Endothelial cell of umbilical vein (primary cell): ENCODE measurements around the gene MRPL17. TPM values are rescaled to one million over a fixed set of nuclear protein-coding genes. Genes with fewer than 3 reads are reported as not detected.

ENCODE experiments used
- BruUV-seq: library from RNA; stranded (reverse); fragments of 400-500 nt; replicated peaks from 2 replicates; lab custom pipeline; 2021; lab: Mats Ljungman, UMichigan
- CTCF ChIA-PET: fragments of 300-600, 350-600 bp; sonication (Branson Sonifier 250); formaldehyde crosslinking; loops from one replicate; lab custom pipeline; 2021; ENCODE audit warnings: antibody characterized with exemption, inconsistent platforms; lab: Charles Lee
- POLR2A ChIA-PET: fragments of 300-600, 350-600 bp; sonication (Branson Sonifier 250); formaldehyde crosslinking; loops from one replicate; lab custom pipeline; 2021; ENCODE audit warnings: antibody characterized with exemption, inconsistent platforms; lab: Charles Lee
- DNase-seq: peaks from one replicate; pipeline ENCODE4 v3.0.0-alpha.2; 2011; ENCODE audit warnings: low read depth, low spot score
- FAIRE-seq: peaks from 2 replicates; lab custom pipeline; 2011; peaks lifted over from hg19 to GRCh38; lab: Jason Lieb, UNC
- H2AFZ ChIP-seq: 2 replicates; pipeline ENCODE4 v1.6.0; 2012; ENCODE audit warnings: low read depth, low read length, control low read depth, inconsistent platforms
- H3K27ac ChIP-seq: 2 replicates; pipeline ENCODE4 v1.5.1; 2011; ENCODE audit warnings: low read depth, mild to moderate bottlenecking, control low read depth, low read length, moderate library complexity; ENCODE audit not compliant: insufficient read depth
- H3K27me3 ChIP-seq, 2 experiments: 2 replicates each; pipeline versions ENCODE4 v1.6.0 to v1.6.1; 2011; ENCODE audit warnings: low read length in 2 of 2, mixed read lengths in 1 of 2; ENCODE audit not compliant: control insufficient read depth in 2 of 2, insufficient read depth in 2 of 2
- H3K36me3 ChIP-seq, 2 experiments: 2 replicates in 1 of 2; 3 replicates in 1 of 2; pipeline ENCODE4 v1.5.1; 2011; ENCODE audit warnings: low read length in 2 of 2, mild to moderate bottlenecking in 1 of 2, moderate library complexity in 1 of 2; ENCODE audit not compliant: control insufficient read depth in 2 of 2, insufficient read depth in 2 of 2; ENCODE audit errors: extremely low read depth in 1 of 2
- H3K4me1 ChIP-seq: 3 replicates; pipeline ENCODE4 v1.5.1; 2011; ENCODE audit warnings: mild to moderate bottlenecking, low read length; ENCODE audit not compliant: control insufficient read depth, insufficient read depth; ENCODE audit errors: extremely low read depth
- H3K4me2 ChIP-seq: 2 replicates; pipeline ENCODE4 v1.6.1; 2011; ENCODE audit warnings: low read length, control low read depth, mixed read lengths; ENCODE audit not compliant: insufficient read depth
- H3K4me3 ChIP-seq, 3 experiments: fragments of 200-600 bp in 1 of 3; sonication (generic), shearing (Covaris generic) in 1 of 3; replicated peaks in 1 of 3; 2 replicates each; pipeline ENCODE4 v1.5.1; 2011 to 2016; ENCODE audit warnings: control low read depth in 3 of 3, low read length in 3 of 3, mild to moderate bottlenecking in 2 of 3, inconsistent platforms in 1 of 3, low read depth in 1 of 3, moderate library complexity in 1 of 3; ENCODE audit not compliant: insufficient read depth in 1 of 3
- H3K79me2 ChIP-seq: 2 replicates; pipeline ENCODE4 v1.6.0; 2012; ENCODE audit warnings: low read length, inconsistent platforms; ENCODE audit not compliant: control insufficient read depth, insufficient read depth
- H3K9ac ChIP-seq: replicated peaks from 2 replicates; pipeline ENCODE3; 2011; ENCODE audit warnings: low read length, control low read depth; ENCODE audit not compliant: insufficient read depth; ENCODE audit errors: extremely low read depth
- H3K9me1 ChIP-seq: replicated peaks from 3 replicates; pipeline ENCODE4 v1.6.0; 2011; ENCODE audit warnings: mild to moderate bottlenecking, low read length; ENCODE audit not compliant: control insufficient read depth, insufficient read depth; ENCODE audit errors: extremely low read depth
- H3K9me3 ChIP-seq: replicated peaks from 2 replicates; pipeline ENCODE4 v1.5.1; 2012; ENCODE audit warnings: low read length, inconsistent platforms; ENCODE audit not compliant: control insufficient read depth, insufficient read depth
- H4K20me1 ChIP-seq: replicated peaks from 2 replicates; pipeline ENCODE3; 2011; ENCODE audit warnings: mild to moderate bottlenecking, low read length; ENCODE audit not compliant: control insufficient read depth, insufficient read depth; ENCODE audit errors: extremely low read depth
- CTCF ChIP-seq, 2 donors: IDR thresholded peaks; 1 replicate in 1 of 2; 2 replicates in 1 of 2; pipeline ENCODE4 v1.5.1; 2011; ENCODE audit warnings: low read length in 2 of 2, mild to moderate bottlenecking in 2 of 2, moderate library complexity in 2 of 2, control low read depth in 1 of 2, inconsistent platforms in 1 of 2, low read depth in 1 of 2; ENCODE audit not compliant: insufficient read depth in 1 of 2; ENCODE audit errors: extremely low read depth in 1 of 2
- EZH2 ChIP-seq: IDR thresholded peaks from 2 replicates; pipeline ENCODE4 v1.6.1; 2012; ENCODE audit warnings: borderline replicate concordance, low read depth, mild to moderate bottlenecking, moderate library complexity, low read length, inconsistent platforms; ENCODE audit not compliant: severe bottlenecking
- FOS ChIP-seq: IDR thresholded peaks from 2 replicates; pipeline ENCODE4 v1.6.1; 2011; ENCODE audit warnings: mild to moderate bottlenecking, low read length, moderate library complexity, borderline replicate concordance; ENCODE audit not compliant: insufficient read depth
- GATA2 ChIP-seq: IDR thresholded peaks from 2 replicates; pipeline ENCODE4 v1.7.0; 2011; ENCODE audit warnings: low read depth, mild to moderate bottlenecking, moderate library complexity, mixed read lengths, low read length; ENCODE audit not compliant: insufficient read length, insufficient read depth
- JUN ChIP-seq: IDR thresholded peaks from 2 replicates; pipeline ENCODE4 v1.6.1; 2011; ENCODE audit warnings: borderline replicate concordance, low read depth; ENCODE audit not compliant: insufficient read length, insufficient read depth
- MYC ChIP-seq: IDR thresholded peaks from one replicate; pipeline ENCODE4 v1.6.1; 2011; ENCODE audit warnings: mild to moderate bottlenecking, low read depth, low read length
- POLR2A ChIP-seq: IDR thresholded peaks from 2 replicates; pipeline ENCODE4 v1.6.1; 2012; ENCODE audit warnings: low read depth, mild to moderate bottlenecking, control low read depth, low read length
- POLR2AphosphoS5 ChIP-seq: IDR thresholded peaks from 2 replicates; pipeline ENCODE4 v1.6.1; 2012; ENCODE audit warnings: low read depth, mild to moderate bottlenecking, control low read depth, low read length, moderate library complexity; ENCODE audit not compliant: insufficient read depth
- dilution Hi-C: fragments of 300-500 bp; cut with MboI; formaldehyde crosslinking; loops from one replicate; pipeline ENCODE4 v1.15.0; 2019; ENCODE audit warnings: low sequenced_read_pairs; ENCODE audit not compliant: extremely low pct_ligation_motif_present
- intact Hi-C: fragments of 100-400 bp; cut with micrococcal nuclease; formaldehyde crosslinking; loops from one replicate; pipeline ENCODE4 v1.10.0; 2022
- polyA plus RNA-seq, 4 experiments: library from polyadenylated mRNA; depleted of rRNA in 3 of 4; stranded (reverse) in 3 of 4; unstranded in 1 of 4; fragments of >200 nt; gene quantifications; 2 replicates each; pipeline versions ENCODE4 v1.2.1 to v1.2.3, GENCODE V29; 2011 to 2012; ENCODE audit warnings: missing spikeins in 1 of 4
- total RNA-seq: library from RNA; stranded (reverse); gene quantifications from 2 replicates; pipeline ENCODE4 v1.2.3, GENCODE V29; 2021
- TF ChIP-seq, protein P1 (sequence below): IDR thresholded peaks from 2 replicates; pipeline ENCODE4 v1.6.1; 2011; ENCODE audit not compliant: insufficient read depth, insufficient read length

MRPL17 gene
- total and polyA plus RNA-seq, 2 donors (not counting 3 experiments of a cell fraction or from before 2014, with no cell fraction given): 67.6 to 87.2 TPM

GRCh38 chr11:6656936-6657335, 26.2 kb downstream of the MRPL17 start:
- FAIRE-seq (no peak), DNase-seq (no peak)
- H3K27ac ChIP-seq: no peak overlapping the region
- H3K36me3 ChIP-seq: no peaks in the 10 kb centered on the region
- intact Hi-C loops: loop anchor here (2.0 kb wide), 1 partner anchor 18 kb away; no protein-coding TSS in a partner anchor
- no peak overlapping the region for H3K4me2 ChIP-seq
- H3K4me1 ChIP-seq: peaks cover 15% of the 10 kb centered on the region
- H3K9me1 ChIP-seq: no peaks in the 10 kb centered on the region
- ChIA-PET POLR2A (no interaction called here), CTCF (interaction anchor here (0.9 to 1.9 kb wide), 4 partner anchors 8 to 126 kb away, joined by 3 to 11 read pairs (median 4); partner anchors contain the start of gene MRPL17)
- no peak overlapping the region for H3K9ac ChIP-seq
- H2AFZ ChIP-seq: no peak overlapping the region
- dilution Hi-C loops: no loop called here
- H3K79me2 ChIP-seq: peaks cover 2% of the 10 kb centered on the region
- no peaks in the 10 kb centered on the region for H3K9me3 ChIP-seq
- H3K4me3 ChIP-seq: no peak overlapping the region
- H4K20me1 ChIP-seq: no peaks in the 10 kb centered on the region
- no TSS peak for BruUV-seq
- TF ChIP-seq POLR2A (no peak), FOS (no peak), CTCF (IDR thresholded peaks at IDR 0.05; ENCODE audit: extremely low read depth in 1 of 2, insufficient read depth in 1 of 2, low read depth in 1 of 2, low read length in 2 of 2) (no peak), EZH2 (no peak), POLR2AphosphoS5 (no peak), JUN (no peak), GATA2 (no peak), MYC (no peak)
- TF ChIP-seq, protein P1, sequence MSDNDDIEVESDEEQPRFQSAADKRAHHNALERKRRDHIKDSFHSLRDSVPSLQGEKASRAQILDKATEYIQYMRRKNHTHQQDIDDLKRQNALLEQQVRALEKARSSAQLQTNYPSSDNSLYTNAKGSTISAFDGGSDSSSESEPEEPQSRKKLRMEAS: no peak
- no peaks in the 10 kb centered on the region for H3K27me3 ChIP-seq
